GM23338 (cell line): ENCODE data around the gene VWC2. TPM values are rescaled to one million over a fixed set of nuclear protein-coding genes. Genes with fewer than 3 reads are reported as not detected.

Experiments
- EZH2 ChIP-seq: fragments of 200-600 bp; sonication (generic); IDR thresholded peaks from one replicate; pipeline ENCODE4 v1.8.0; 2017; ENCODE audit warnings: antibody characterized with exemption, mild to moderate bottlenecking, low read depth; ENCODE audit not compliant: unreplicated experiment
- EZH2phosphoT487 ChIP-seq: fragments of 200-600 bp; sonication (generic); IDR thresholded peaks from one replicate; pipeline ENCODE4 v1.8.1; 2018; ENCODE audit warnings: antibody characterized with exemption; ENCODE audit not compliant: unreplicated experiment
- JUNB ChIP-seq: IDR thresholded peaks from one replicate; pipeline ENCODE4 v1.6.1; 2016; ENCODE audit warnings: antibody characterized with exemption; ENCODE audit not compliant: unreplicated experiment
- NANOG ChIP-seq: IDR thresholded peaks from 2 replicates; pipeline ENCODE4 v1.6.1; 2016; ENCODE audit warnings: antibody characterized with exemption, borderline replicate concordance
- REST ChIP-seq: IDR thresholded peaks from one replicate; pipeline ENCODE4 v1.6.1; 2018; ENCODE audit warnings: antibody characterized with exemption; ENCODE audit not compliant: unreplicated experiment
- STAT1 ChIP-seq: IDR thresholded peaks from one replicate; pipeline ENCODE4 v1.6.1; 2016; ENCODE audit warnings: antibody characterized with exemption; ENCODE audit not compliant: unreplicated experiment
- ZNF331 ChIP-seq: fragments of 250-450 bp; sonication (Bioruptor Pico); IDR thresholded peaks from 2 replicates; pipeline ENCODE4 v1.5.0; 2020; ENCODE audit warnings: low read depth, mild to moderate bottlenecking, moderate library complexity
- ZNF462 ChIP-seq: fragments of 250-450 bp; sonication (Bioruptor Pico); IDR thresholded peaks from 2 replicates; pipeline ENCODE4 v1.5.0; 2020; ENCODE audit warnings: mild to moderate bottlenecking, moderate library complexity
- polyA plus RNA-seq: library from polyadenylated mRNA; unstranded; fragments of >200 nt; fragmentation: Nextera tagmentation; extraction: Ambion mirVana; gene quantifications from 2 replicates; pipeline ENCODE4 v1.2.1, GENCODE V29; 2016
- total RNA-seq: library from RNA; depleted of rRNA; stranded (reverse); fragments of >200 nt; shearing (Covaris generic); gene quantifications from 2 replicates; pipeline ENCODE4 v1.2.3, GENCODE V29; 2014

Gene VWC2
- total and polyA plus RNA-seq, 2 experiments from 2014 or later = 0.15 to 0.45 TPM

- TF ChIP-seq ZNF462 (CRISPR knock-in tag) (no peak), EZH2phosphoT487 (no peak), REST (no peak), ZNF331 (CRISPR knock-in tag) (no peak), STAT1 (no peak), EZH2 (no peak), NANOG (no peak), JUNB (no peak)
These were observed 32.1 kb downstream of the VWC2 start (continued) for GRCh38 chr7:49805371-49806007.
